ENCODE measurements around the gene TBC1D20.
A peak's percentile ranks its signal among the peaks of the same experiment; 100 is the strongest.
"Not testable (repeated sequence)": the region's sequence is repeated elsewhere in the genome, so short reads cannot be mapped to it uniquely, and the experiment has no call there.

TBC1D20 gene, protein sequence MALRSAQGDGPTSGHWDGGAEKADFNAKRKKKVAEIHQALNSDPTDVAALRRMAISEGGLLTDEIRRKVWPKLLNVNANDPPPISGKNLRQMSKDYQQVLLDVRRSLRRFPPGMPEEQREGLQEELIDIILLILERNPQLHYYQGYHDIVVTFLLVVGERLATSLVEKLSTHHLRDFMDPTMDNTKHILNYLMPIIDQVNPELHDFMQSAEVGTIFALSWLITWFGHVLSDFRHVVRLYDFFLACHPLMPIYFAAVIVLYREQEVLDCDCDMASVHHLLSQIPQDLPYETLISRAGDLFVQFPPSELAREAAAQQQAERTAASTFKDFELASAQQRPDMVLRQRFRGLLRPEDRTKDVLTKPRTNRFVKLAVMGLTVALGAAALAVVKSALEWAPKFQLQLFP

DNA sequence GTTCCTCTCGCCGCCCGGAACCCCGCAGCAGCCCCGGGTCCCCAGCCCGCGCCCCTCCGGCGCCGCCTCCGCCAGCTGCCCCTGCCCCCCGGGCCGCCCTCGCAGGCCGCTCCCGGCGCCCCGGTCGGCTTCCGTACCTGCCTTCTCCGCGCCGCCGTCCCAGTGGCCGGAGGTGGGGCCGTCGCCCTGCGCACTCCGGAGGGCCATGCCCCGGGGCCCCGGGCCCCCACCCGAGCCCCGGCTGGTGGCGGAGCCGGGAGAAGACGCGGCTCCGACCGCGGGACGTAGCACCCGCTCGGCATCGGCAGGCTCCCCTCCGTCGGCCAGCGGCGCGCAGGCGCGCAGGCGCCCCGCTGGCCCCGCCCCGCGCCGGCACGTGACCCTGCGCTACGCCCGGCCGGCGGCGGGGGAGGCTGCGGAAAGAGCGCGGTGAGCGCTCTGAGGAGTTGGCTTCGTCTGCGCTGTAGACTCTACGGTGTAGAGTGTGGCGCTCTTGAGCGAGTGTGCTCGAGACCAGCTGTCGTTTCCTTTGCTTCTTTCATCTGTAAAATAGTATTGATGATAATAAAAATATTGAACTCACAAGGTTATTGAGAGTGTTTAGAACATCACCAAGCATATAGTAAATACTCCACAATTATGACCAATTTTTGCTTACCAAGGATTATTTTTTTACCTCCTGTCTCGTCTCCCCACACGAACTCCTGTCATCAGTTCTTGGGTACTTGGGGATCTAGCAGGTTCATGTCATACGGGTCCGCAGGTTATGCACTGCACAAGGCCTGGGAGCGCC, at the start of gene TBC1D20:
Gene TBC1D20, minus strand, starts transcription at position 335 of the 793 bp plus-strand sequence. Its CDS starts 128 bp downstream, at position 207.
- DNase-seq: peak; percentile 86

DNA sequence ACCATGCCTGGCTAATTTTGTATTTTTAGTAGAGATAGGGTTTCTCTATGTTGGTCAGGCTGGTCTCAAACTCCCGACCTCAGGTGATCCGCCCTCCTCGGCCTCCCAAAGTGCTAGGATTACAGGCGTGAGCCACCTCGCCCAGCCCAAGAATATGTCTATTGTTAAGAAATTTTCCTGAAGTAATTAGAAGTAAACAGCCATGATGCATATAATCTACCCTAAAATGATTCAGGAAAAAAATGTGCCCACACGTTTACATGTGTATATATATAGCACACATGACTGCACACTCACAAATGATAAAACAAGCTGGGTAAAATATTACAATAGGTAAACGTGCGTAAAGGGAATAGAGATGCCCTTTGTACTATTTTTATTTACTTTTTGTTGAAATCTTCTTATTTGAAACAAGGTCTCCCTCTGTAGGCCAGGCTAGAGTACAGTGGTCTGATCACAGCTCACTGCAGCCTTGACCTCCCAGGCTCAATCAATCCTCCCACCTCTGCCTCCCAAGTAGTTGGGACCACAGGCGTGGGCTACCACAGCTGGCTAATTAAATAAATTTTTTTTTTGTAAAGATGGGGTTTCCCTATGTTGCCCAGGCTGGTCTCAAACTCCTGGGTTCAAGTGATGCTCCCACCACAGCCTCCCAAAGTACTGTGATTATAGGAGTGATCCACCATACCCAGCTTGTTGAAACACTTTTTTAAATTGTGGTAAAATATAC, 48.2 kb upstream of the TBC1D20 start:
- not testable (repeated sequence) for DNase-seq

DNA sequence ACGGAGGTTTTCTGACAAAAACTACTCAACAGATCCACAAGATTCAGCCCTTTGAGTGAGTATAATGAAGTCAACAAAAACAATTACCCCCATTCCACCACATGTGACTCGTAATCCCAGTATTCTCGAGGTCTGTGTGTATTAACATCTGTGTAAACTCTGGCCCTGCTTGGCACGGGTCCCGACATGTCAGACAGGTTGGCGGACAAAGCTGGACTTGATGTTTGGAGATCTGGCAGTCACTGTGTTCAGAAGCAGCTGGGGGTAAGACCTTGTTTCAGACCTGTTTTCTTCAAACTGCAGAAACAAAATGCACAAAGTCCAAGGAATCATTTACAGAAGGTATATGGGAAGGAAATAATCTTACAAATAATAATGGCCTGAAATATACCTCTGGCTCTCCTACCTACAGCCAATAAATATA, 46.0 kb upstream of the TBC1D20 start:
- not testable (repeated sequence) for DNase-seq

DNA sequence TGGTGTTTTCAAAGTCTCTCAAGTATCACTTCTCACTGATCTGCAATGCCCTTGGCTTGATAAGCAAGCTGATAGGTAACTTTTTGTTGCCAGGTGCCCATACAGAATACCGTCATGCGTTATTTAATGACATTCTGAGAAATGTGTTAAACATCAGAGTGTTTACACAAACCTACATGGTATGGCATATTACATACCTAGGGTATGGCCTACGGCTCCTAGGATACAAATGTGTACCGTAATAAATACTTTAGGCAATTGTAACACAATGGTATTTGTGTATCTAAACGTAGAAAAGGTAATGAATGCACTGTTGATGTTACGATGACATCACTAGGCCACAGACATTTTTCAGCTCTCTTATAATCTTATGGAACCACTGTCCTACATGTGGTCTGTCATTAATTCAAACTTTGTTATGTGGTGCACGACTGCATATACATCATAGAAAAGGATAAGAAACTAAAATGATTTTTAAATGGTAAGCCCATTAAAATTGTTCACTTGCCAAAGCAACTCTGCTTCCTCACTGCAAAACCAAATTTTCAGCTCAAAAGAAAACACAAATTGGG, 45.5 kb upstream of the TBC1D20 start:
- no peak for DNase-seq

DNA sequence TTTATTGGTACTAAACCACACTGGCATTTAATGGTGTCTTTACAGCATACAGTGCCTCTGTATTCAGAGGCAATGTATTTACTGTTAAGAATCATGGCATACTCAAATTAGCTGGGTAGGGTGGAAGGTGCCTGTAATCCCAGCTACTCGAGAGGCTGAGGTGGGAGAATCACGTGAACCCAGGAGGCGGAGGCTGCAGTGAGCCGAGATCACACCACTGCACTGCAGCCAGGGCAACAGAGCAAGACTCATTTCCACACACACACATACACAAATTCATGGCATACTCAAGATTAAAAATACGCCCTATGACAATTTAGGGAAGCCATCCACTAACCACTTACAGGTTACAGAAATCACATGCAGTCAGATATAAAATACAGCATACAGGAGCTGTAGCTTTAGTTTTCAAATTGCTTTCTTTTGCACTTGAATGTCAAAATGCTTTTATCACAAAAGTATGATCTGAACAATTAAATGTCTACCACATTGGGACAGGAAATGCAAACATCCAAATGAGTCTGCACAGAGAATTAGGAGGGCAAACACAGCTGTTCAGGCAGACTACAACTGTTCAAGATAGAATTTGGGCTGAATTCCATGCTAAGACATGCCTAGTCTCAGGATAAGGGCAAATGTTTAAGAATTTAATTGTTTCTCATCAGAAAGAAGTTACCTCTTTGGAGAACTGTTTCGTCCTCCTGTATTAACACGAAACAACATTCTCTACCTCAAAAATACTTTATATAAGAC, 44.8 kb upstream of the TBC1D20 start:
- DNase-seq: no peak

DNA sequence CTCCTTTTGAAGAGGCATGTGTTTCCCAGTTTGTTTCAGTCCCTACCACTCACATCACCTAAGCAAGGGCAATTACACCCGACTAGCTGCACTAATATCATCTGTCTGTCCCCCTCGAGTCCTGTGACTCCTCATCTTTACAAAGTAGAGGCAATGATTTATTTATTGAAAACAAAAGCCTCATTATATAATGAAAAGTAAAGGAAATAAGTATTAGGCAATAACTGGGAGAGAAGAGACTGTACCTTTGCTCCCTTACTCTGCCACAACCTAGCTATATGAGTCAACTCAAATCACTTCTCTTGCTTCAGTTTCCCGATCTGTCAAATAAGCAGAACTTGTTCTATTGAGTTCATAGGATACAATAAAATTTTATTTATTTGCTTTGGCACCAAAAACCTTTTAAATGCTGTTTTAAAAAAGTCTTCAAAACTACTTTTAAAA, 42.3 kb upstream of the TBC1D20 start:
- no peak for DNase-seq

DNA sequence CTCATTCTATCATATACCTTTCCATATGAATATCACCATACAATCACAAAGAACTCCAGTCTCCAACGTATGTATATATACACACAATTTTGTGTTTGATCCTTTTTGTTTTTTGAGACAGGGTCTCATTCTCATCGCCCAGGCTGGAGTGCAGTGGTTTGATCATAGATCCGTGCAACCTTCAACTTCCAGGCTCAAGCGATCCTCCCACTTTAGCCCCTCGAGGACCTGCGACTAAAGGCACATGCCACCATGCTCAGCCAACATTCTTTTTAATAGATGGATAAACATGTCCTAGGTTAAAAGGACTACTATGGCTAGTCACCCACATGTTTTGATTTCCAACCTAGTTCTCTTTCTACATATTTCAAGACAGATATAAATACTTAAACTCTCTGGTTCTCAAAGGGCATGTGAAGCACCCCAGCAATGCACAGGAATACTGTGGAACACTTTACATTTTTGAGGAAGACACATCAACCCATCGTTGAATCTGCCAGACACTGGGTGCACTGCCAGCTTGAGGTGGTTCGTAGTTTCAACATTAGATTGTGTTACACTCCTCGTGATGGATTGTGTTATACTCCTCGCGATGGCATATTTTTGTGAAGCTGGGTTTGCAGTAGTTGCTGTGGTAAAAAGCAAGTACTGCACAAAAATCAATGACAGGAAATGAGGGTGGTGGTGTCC, 40.9 kb upstream of the TBC1D20 start:
- DNase-seq: no peak

DNA sequence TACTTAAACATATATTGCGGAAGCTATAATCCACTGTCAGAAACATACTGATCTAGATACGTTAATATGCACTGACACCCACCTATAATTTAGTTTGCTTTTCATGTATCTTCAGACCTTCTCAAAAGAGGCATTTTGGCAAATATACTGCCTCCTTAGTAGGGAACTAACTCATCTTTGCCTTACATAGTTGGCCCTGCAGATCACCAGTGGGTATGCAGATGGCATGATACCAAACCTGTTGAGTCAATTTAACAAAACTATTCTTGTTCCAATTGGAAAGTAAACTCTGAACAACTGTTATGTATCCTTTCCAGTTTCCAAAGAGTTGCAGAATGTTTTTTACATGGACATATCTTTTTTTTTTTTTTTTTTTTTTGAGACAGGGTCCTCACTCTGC, 35.6 kb upstream of the TBC1D20 start:
- no peak for DNase-seq

DNA sequence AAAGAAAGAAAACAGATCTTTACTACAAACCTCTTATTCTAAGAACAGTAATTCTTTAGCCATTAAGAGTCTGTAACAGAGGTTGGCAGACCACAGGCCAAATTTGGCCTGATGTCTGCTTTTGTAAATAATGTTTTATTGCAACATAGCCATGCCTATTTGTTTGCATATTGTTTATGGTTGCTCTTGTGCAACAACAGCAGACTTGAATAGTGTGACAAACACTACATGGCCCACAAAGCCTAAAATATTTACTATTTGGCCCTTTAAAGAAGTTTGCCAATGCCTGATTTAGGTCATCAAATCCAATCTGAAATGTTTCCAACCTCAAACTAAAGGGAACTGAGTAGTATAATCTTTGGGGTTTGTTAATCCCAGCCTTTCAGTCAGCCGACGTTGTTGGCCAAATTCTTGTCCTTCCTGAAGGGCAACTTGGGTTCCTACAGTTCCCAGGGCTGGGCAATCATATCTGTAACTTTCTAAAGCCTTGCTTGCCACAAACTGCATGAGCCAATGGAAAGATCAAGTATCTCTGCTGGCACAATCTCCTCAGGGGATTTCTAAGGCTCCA, 33.9 kb upstream of the TBC1D20 start:
- DNase-seq: no peak

DNA sequence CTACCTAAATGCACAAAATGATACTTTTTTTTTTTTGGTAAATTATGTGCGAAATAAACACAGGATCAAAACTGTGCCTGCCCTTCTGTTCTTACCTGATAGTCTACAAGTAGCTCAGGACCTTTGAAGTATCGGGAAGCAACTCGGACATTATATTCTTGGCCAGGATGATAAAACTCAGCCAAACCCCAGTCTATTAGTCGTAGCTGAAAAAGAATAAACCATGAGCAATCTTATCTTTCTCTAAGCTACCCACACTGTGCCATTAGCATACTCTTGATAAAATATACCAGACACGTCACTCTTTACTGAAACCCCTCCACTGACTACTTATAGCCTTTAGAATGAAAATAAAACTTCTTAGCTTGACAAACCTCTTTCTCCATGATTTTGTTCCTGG, 29.8 kb upstream of the TBC1D20 start:
- no peak for DNase-seq

DNA sequence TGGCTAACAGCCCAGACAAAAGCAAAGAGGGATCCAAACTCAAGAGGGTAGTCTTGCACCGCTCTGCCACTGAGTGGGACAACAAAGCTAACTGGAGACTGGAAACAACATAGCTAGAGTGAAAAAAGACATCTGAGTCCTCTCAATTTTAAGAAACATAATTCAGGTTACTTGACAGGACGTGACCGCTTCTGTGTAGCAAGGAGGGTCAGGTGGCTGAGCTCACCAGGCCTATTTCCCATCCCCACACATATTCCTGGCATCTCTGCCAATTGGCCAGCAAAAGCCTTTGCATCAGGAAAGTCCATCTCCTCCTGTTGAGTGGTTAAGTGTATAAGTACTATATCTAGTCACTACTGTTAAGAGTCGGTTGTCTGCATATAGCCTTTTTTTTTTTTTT, 25.3 kb upstream of the TBC1D20 start:
- DNase-seq: no peak

DNA sequence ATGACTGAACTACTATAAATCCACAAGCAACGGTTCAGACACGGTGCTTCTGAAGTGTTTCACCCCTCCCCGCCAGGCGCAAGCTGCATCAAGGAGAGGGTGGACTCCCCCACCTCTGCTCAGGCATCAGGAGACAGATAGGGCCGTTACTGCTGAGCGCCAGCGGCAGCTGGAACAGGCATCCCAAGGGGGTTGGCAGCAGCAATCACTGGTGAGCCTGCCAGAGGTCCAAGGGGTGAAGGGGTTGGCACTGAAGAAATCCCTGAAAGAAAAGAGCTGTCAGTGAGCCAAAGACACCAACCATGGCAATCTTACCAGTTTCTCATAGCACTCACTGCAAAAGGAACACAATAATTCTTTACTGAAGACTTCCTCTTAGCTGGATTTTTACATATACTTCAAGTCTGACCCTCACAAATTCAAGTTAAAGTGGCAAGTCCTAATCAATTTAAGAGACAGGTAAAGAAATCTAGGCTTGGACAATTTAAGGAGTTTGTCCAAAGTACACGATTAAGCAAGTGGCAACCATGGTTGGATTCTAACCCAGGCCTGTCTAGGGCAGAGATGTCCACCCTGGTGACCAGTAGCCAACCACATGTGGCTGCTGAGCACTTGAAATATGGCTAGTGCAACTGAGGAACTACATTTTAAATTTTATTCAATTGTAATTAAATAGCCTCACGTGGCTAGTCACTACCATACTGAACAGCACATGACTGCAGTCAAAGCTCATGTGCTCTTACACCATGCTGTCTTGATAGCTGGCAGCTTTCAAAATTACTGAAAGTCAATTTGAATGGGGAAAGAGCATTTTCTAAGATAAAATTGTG, 21.7 kb upstream of the TBC1D20 start:
- no peak for DNase-seq

DNA sequence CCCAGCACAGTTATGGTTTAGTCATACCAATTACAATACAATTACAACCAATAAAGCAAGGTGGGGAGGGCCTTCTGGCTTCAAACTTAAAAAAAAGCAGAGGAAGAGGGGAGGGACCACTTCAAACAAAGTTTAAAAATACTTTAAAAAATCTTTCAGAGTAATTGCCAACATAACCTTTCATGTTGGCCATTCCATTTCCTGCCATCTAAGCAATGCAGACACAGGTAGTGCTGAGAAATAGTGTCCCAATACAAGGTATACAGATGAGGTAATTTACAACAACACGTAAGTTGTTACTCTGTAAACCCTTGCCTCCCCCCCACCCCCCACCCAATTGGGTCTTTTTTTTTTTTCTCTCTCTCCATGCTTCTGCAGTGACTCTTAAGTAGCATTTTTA, 18.8 kb upstream of the TBC1D20 start:
- DNase-seq: no peak

DNA sequence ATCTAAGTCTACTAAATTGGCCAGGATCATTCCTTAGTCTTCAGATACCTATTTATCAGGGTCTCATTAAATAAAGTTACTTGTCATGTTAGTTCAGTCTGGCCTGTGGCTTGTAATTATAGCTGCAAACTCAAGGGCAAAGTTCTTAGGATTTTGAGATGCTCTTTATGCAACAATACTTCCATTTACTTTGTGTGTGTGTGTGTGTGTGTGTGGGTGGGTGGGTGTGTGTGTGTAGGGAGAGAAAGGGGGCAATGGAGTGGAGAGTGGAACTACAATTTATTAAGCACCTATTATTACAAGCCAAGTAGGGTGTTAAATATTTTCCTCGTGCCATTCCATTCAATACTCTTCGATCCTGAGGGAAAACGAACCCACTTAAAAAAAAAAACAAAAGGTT, 17.7 kb upstream of the TBC1D20 start:
- DNase-seq: no peak

DNA sequence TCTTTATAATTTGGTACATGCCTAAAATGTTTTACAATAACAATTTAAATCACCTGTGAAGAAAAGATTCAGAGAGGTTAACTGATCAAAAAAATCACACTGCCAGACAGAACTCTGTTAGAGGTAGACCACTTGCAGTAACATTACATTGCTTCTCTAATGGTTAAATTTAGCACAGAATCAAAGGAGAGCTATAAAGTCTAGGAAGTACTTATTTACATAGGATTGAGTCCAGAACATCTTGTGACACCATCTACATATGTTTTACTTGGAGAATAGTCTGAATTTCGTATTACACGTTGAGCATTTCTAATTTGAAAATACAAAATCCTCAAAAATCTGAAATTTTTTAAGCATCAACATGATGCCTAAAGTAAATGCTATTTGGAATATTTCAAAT, 17.2 kb upstream of the TBC1D20 start:
- no peak for DNase-seq

DNA sequence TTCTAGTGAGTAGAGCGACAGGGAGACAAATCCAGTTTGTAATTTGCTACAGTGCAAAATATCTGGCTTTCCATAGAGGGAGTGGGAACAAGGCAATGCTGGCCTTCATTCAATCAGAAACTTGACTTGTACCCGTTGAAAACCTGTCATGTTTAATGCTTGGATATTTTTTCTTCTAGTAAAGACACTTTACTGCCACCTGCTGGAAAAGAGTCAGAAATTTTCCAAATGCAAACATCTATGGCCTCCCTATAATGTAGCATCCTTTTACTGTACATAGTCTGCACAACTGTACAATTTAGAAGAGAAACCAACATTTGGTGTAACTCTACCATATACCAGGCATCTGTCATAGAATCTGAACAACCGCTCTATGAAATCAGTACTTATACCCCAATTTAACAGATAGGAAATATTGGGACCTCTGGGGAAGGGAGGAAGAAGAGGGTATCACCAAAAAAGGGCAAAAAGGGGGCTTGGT, 16.7 kb upstream of the TBC1D20 start:
- DNase-seq: no peak

DNA sequence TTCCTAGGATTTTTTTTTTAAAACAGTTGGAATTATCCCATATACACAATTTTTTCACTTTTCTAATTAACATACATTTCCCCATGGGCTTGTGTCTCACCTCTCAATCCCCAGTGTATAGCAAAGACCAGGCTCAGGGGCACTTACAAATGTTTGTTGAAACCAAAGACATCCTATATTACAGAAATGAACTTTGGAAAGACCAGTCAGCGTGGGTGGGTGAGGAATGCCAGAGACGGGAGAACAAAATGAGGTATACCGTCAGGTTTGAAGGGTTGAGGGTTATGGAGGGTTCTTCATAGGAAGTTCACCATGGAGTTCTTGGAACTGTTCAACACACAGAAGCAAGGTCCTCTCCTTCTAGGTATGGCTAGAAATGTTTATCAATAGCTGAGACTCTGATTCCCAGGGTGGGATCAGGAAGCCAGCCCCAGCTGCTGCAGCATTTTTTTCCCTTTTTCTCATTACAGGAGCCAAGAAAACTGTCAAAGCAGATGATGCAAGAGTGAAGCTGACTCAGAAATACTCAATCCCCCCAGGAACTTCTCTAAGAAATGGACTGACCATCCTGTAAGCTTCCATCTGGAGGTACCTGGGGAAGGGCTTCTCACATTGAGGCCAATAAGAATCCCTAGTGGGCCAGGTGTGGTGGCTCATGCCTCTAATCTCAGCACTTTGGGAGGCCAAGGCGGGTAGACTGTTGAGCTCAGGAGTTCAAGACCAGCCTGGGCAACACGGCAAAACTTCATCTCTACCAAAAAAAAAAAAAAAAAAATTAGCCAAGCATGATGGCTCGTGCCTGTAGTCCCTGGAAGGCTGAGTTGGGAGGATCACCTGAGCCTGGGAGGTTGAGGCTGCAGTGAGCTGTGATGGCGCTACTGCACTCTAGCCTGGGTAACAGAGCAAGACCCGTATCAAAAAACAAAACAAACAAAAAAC, 15.9 kb upstream of the TBC1D20 start:
- DNase-seq: no peak

DNA sequence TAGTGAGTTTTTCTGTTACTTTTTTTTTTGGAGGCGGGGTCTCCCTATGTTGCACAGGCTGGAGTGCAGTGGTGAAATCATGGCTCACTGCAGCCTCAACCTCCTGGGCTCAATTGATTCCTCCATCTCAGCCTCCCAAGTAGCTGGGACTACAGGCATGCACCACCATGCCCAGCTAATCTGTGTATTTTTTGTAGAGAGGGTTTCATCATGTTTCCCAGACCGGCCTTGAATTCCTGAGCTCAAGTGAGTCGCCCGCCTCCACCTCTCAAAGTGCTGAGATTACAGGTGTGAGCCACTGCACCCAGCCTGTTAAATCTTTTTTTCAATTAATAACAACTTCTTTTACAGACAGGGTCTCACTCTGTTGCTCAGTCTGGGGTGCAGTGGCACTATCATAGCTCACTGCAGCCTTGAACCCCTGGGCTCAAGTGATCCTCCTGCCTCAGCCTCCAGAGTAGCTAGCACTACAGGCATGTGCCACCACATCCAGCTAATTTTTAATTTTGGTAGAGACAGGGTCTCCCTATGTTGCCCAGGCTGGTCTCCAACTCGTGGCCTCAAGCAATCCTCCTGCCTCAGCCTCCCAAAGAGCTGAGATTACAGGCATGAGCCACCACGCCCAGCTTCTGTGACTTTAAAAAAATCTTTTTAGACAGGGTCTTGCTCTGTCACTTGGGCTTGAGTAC, 14.4 kb upstream of the TBC1D20 start:
- not testable (repeated sequence) for DNase-seq
